HTR-8/SVneo (cell line): ENCODE data around the gene TBC1D17.
A peak's percentile ranks its signal among the peaks of the same experiment; 100 is the strongest.

Source experiments
- DNase-seq: peaks from one replicate; pipeline ENCODE4 v3.0.0; 2011; ENCODE audit warnings: low spot score, mixed read lengths; ENCODE audit not compliant: insufficient read length
- FAIRE-seq: peaks from 2 replicates; lab custom pipeline; 2011; peaks lifted over from hg19 to GRCh38; lab: Jason Lieb, UNC

TBC1D17 gene

DNA sequence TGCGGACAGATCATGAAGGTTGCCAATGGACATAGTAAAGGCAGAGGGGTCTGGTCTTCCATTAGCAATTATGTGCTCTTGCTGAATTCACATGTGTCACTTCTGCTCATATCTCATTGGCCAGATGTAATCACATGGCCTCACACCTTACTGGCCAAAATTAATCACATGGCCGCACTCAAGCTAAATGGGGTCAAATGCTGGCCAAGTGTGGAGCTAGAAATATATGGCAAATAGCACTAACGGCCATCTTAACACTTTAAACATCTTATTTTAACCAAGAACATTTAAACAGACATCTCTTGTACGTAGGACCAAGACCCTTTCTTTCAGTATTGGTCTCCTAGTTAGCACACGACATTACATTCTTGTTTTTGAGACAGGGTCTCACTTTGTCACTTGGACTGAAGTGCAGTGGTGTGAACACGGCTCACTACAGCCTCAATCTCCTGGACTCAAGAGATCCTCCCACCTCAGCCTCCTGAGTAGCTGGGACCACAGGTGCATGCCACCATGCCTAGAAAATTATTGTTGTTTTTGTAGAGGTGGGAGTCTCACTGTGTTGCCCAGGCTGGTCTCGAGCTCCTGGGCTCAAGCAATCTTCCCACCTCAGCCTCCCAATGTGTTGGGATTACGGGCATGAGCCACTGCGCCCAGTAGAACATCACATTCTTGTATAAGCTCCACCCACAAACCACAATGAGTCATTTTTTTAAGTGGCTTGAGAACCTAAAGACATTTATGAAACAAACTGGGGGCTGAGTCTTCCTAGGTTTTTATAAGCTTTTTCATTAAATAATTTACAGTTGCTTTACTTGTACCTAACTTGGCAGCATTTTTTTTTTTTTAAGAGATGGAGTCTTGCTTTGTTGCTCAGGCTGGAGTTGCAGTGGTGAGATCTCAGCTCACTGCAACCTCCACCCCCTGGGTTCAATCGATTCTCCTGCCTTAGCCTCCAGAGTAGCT, 29.5 kb upstream of the TBC1D17 start:
- FAIRE-seq: no peak
- peak; percentile 53 for DNase-seq

DNA sequence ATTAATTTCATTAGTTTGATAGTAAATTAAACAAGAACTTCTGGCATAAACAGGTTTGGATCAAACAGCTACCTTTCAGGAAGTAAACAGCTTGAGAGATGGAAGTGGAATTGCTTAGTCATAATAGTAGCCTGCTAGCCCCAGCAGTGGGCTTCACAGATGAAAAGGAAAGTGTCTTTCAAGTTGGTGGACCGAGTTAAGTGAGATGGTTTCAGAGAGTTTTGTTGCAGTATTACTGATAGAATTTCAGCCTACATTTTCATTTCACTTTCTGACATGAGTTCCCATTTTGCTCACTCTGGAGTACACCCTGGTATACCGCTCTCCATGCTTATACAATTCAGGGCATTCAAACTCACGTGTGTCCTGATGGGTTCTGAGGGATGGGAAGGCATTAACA, 28.6 kb upstream of the TBC1D17 start:
- DNase-seq: no peak
- FAIRE-seq: no peak

DNA sequence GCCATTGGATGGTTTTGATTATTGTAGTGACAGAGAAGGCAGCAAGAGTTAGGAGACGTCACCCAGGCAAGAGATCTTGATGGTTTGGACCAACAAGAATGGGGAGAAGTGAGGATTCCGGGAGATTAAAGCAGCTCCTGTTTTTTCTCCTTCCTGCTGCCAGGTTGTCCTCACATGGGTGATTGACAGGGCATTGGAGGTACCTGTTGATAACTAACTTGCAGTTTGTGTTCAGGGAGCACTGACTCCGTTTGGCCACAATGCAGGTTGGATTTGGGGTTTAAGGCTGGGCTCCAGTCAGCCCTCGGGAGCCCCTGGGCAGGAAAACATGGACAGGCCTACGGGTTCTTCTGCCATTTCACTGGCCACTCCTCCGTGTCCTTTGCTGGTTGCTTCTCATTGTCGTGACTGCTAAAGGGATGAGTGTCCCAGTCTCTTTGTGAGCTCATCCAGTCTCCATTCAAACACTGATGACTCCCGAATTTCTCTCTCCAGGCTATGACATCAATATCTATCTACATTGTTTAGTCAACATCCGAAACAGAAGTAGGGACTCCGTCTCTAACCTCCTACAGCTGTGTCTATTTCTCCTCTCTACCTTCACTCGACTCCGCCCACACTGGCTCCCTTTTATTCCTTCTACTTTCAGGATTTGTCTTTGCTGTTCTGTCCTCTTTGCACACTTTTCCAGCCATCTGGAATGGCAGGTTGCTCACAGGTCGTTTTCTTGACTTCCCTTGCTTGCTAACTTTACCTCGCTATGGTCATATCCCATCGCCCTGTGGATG, 27.9 kb upstream of the TBC1D17 start:
- FAIRE-seq (no peak), DNase-seq (no peak)

DNA sequence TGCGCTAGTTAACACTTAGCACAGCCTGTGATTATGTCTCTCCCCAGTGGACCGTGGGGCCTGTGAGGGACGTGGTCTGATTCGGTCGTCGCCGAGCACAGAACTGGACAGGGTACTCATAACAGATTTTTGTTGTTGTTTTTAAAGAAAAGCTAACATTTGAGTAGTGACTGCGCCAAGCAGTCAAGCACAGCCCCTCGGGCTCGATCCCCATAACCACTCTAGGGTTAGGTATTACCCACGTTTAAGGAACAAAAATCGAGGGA, 27.3 kb upstream of the TBC1D17 start:
- no peak for FAIRE-seq
- DNase-seq: no peak

DNA sequence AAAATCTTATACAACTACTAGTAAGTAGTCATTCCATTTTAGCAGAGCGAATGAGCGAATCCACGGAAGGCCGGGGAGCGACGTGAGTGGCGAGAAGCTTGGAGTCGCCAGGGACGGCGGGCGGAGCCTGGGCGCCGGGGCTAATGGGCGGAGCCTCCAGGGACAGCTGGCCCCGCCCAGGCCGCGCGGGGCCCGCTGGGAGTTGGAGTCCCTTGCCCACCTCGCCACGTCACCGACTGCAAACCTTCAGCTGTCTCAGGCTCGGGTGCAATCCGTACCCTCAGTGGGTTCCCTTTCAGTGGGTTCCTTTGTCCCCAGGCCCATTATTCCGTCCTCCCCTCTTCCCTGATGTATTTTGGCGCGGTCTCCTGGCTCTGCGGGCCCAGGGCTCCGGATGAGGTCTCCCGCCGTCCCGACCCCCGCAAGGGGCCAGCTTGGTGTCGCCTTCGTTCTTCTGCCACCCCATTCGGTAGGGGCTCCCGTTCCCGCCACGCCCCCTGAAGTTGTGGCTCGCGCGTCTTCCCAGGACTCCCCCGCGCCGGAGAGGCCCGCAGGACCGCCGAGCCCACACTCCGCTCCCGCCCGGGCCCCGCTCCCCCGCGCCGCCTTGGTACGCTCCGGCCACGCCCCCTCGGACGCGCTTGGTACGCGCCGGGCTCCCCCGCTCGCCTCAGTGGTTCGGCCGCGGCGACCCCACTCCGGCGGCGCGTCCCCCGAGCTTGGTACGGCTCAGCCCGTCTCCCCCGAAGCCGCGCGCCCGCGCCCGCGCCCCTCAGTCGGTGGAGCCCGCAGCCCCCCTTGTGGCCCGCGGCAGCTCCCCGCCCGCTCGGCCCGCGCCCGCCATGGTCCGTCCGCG, 26.8 kb upstream of the TBC1D17 start, which contains the start of gene PTOV1:
Gene PTOV1, plus strand, starts transcription at position 673 of the 856 bp plus-strand sequence.
- FAIRE-seq (peak; percentile 55), DNase-seq (peak; percentile 93)

DNA sequence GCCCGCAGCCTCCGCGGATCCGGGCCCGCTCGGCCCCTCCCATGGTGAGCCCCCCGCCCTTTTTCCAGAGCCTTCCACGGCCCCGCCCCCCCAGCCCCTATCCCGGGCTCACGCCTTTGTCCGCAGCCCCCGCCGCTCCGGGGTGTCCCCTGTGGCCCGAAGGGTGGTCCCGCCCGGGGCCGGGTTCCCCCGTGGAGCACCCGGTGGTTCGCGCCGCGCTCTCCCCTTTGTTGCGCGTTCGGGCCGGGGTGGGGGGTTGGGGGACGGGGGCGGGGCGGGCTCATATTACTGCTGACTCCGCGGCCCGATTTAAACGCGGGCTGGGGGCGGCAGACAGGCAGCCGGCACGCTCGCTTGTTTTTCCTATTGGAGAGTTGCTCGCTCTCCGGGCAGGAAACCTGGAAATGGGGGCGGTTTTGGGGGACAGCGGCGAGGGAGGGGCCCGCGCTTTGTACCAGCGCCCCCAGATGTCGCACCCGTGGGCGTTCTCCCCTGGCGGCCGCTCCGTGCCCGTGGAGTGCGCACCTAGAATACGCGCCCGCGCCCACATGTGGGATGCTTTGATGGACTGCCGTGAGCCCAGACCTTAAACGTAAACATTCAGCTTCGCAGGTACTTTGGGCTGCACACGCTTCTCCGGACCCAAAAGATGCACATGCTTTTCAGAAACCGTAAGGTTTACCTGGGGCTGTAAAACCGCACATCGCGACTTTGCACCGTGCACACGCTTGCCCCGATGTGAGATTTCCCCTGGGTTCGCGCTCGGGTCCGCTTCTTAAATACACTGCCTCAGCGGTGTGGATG, 25.8 kb upstream of the TBC1D17 start:
- FAIRE-seq (no peak), DNase-seq (no peak)

DNA sequence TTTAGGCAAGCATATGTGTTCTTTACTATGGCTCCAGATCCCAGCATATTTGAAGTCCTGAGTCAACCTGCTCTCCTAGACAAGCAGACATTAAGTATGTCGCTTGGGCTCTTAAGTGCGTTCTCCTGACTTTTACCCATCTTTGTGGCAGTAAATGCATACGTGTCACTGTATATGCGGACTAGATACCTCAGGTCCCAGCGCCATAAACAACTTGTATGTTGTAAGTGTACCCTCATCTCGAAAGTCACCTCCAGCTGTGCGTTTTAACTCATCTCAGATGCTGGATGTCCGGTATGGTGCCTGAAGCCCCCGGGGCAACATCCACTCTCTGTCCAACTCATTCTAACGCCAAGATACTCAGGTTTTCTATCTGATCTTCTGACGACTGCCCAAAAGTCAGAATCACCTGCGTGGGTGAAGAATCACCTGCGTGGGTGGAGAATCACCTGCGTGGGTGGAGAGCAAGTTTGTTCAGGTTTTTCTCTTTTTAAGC, 24.8 kb upstream of the TBC1D17 start:
- DNase-seq: no peak
- no peak for FAIRE-seq

DNA sequence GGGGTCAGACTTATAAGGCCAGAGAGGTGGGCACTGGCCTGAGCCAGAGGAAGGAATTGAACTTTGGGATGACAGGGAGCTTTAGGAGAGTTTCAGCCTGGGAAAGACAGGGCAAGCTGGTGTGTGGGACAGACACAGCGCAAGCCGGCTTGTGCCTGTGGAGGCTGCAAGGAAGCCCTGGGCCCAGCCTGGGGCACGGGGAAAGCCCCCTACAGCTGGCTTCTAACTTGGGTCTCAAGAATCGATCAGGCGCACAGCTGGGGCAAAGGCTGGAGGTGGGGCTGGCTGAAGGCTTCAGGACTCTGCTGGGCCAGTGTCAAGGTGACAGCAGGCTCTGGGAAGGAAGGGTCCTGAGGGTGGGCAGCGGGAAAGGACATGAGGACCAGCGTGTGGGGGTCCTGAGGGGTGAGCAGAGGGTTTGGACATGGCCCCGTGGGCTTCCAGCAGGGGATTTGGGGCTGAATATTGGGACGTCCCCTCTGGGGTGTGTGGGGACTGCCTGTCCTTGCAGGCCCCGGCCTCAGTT, 23.6 kb upstream of the TBC1D17 start:
- no peak for DNase-seq
- no peak for FAIRE-seq

DNA sequence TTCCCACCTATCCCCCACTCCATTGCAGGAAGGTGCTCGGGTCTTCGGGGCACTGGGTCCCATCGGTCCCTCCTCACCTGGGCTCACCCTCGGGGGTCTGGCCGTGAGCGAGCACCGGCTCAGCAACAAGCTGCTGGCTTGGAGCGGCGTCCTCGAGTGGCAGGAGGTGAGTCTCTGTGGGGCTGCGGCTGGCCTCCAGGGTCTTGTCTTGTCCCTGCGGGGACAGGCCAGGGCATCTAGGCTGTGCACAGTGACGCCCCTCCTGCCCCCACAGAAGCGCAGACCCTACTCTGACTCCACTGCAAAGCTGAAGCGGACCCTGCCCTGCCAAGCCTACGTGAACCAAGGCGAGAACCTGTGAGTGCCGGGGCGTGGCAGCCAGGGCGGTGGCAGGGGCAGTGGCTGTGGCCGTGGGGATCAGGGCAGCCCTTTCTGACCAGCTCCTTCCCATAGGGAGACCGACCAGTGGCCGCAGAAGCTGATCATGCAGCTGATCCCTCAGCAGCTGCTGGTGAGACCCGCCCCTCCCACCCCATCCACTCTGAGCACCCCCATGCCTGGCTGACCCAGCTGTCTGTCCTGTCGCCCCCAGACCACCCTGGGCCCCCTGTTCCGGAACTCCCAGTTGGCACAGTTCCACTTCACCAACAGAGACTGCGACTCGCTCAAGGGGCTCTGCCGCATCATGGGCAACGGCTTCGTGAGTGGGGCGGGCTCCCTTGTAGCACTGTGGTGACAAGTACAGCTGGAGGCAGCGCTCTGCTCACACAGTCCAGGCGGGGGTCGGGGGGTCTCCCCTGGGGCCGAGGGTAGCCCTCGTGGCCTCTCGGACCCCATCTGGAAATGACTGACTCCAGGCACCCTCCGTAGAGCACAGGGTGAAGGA, 22.9 kb upstream of the TBC1D17 start:
- DNase-seq (no peak), FAIRE-seq (no peak)

DNA sequence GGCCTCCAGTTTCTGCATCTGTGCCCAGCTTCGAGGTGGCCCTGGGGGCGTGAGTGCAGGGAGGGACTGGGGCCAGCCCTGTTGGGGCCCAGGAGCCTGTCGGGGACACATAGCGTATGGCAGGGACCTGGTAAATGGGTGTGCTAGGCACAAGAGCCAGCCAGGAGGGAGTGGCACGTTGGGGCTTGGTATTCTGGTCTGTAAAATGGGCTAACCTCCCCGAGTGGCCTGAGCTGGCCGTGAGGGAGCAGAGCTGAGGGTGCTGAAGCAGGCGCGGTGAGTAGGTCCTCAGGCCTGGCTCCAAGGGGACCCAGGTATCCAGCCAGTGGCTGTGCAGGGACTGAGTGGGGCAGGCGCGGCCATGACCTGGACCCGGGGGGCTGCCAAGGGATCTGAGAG, 22.2 kb upstream of the TBC1D17 start:
- no peak for FAIRE-seq
- no peak for DNase-seq

DNA sequence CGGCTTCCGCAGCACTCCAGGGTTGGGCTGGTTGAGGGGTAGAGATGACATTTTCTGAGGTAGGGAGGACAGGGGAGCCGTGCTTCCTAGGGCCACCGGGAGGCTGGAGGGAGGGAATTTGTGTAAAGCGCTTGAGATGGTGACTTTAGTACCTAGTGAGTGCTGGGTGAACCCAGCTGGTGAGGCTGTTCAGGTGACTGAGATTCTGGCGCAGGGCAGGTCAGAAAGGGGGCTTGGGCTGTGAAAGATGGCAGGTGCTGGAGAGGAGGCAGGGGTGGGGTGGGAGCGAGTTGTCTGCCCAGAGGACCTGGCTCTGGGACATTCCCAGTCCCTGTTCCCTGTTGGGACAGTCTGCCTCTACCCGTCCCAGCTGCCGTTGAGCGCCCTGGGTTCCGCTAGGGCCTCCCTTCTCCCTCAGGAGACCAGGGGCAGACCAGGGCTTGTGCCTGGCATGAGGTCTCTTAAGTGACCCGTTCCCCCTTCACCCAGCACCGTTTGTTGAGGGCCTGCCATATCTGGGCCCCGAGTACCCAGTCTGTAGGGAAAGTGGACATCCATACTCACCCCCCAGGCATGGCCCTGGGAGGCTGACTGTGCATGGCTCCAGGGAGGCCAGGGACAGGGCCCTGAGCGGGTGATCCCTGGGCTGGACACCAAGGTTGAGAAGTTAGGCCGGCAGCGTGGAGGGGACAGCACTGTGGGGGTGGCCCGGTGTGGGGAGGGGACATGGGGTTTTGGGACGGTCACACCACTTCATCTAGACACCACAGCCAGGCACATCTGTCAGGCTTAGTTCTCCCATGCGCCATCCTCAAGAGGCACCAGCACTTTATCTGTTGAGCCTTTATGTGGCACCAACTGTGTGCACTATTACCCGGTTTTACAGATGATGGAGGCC, 21.6 kb upstream of the TBC1D17 start:
- DNase-seq: no peak
- no peak for FAIRE-seq

DNA sequence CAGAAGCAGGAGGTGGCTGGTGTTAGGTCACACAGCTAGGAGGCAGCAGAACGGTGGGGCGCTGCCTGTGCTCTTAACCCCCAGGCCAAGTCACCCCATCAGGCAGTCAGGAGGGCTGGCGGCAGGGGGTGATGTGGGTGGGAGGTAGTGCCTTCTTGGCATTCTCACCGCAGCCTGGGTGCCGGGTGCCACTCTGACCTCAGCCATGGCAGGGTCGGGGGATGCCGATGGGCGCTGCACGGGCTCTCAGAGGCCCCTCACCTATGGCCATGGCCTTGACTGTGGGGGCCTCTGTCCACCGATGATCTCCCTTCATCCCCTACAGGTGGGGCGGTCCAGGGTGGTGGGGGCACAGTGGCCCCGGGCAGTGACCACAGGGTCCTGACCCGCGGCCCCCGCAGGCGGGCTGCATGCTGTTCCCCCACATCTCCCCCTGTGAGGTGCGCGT, 20.9 kb upstream of the TBC1D17 start:
- FAIRE-seq: no peak

DNA sequence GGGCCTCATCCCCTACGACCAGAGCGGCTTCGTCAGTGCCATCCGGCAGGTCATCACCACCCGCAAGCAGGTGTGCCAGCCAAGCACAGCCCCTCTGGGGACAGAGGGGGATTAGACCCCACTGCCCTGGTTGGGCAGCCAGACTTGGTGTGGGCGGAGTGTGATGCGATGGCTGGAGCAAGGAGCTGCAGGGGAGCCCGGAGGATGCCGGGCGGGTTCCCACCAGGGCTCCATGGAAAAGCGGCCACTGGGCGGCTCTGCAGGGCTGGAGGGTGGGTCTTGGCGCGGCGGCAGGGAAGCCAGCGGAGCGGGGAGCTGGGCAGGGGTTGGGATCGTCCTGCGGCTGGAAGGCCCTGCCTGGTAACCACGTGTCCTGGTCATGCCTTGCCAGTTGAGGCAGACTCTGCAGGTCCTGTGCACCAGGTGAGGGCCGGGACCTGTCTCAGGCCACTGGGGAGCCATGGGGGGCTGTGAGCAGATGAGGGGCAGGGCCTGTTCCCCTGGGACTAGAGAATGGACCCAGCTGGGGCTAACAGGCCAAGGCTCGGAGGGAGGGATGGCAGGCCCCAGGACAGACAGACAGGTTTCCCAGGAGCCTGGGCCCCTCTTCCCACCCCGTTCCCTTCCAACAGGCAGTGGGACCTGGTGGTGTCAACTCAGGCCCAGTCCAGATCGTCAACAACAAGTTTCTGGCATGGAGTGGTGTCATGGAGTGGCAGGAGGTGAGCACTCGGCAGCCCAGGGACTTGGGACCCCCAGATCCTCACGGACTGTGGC, 20.3 kb upstream of the TBC1D17 start:
- FAIRE-seq (no peak), DNase-seq (no peak)

More for the DNA sequence above, 20.9 kb upstream of the TBC1D17 start:
- no peak for DNase-seq

DNA sequence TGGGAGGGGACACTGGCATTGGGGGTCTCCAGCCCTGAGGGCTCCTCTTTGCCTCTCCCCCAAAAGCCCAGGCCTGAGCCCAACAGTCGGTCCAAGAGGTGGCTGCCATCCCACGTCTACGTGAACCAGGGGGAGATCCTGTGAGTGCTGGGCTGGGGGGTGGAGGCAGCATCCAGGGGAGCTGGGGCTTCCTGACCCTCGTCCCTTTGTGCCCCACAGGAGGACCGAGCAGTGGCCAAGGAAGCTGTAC, 19.7 kb upstream of the TBC1D17 start:
- FAIRE-seq (no peak), DNase-seq (no peak)

DNA sequence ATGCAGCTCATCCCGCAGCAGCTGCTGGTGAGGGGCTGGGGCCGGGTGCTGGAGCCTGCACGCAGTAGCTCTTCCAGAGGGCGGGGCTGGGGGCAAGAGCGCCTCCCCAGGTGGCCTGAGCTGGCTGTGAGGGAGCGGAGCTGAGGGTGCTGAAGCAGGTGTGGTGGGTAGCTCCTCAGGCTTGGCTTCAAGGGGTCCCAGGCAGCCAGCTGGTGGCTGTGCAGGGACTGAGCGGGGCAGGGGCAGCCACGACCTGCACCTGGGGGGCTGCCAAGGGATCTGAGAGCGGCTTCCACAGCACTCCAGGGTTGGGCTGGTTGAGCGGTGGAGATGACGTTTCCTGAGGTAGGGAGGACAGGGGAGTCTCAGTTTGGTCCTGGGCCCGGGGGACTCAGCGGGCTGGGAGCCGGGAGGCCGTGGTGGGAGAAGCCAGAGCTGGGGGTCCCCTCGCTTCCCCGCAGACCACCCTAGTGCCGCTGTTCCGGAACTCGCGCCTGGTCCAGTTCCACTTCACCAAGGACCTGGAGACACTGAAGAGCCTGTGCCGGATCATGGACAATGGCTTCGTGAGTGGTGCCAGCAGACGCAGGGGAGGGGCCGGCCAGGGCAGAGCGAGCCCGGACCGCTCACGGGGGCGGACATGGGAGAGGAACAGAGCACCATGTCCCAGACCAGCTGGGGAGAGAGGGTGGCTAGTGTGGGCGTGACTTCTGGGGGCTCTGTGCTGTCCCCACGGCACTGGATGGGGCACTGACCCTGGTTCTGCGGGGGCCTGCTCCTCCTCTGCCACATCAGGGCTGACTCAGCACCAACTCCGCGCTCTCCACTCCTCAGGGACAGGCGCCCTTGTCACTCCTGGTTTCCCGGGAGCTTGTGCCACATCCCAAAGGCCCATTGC, 19.2 kb upstream of the TBC1D17 start:
- DNase-seq (no peak), FAIRE-seq (no peak)
